Neural progenitor cell (in vitro differentiated cells): ENCODE measurements around the gene NDUFB3. TPM values are rescaled to one million over a fixed set of nuclear protein-coding genes. Genes with fewer than 3 reads are reported as not detected.
A peak's percentile ranks its signal among the peaks of the same experiment; 100 is the strongest.

Source experiments
- DNase-seq: peaks from one replicate; pipeline ENCODE4 v3.0.0-alpha.2; 2016; ENCODE audit warnings: low spot score
- H2AFZ ChIP-seq: fragments of 200-600 bp; sonication (generic); replicated peaks from 2 replicates; pipeline ENCODE4 v1.6.1; 2016; ENCODE audit warnings: antibody characterized with exemption
- H3F3A ChIP-seq: fragments of 200-600 bp; sonication (generic); 2 replicates; pipeline ENCODE4 v1.6.1; 2016; ENCODE audit warnings: antibody characterized with exemption, low read depth
- H3K27ac ChIP-seq: fragments of 200-600 bp; sonication (generic); 2 replicates; pipeline ENCODE4 v1.5.1; 2016; ENCODE audit warnings: mild to moderate bottlenecking
- H3K27me3 ChIP-seq: fragments of 200-600 bp; sonication (generic); 2 replicates; pipeline ENCODE4 v1.6.1; 2016; ENCODE audit warnings: mild to moderate bottlenecking, moderate library complexity
- H3K36me3 ChIP-seq: fragments of 200-600 bp; sonication (generic); 2 replicates; pipeline ENCODE4 v1.5.1; 2016
- H3K4me1 ChIP-seq: fragments of 200-600 bp; sonication (generic); 2 replicates; pipeline ENCODE4 v1.6.1; 2016; ENCODE audit warnings: mixed run types
- H3K4me2 ChIP-seq: fragments of 200-600 bp; sonication (generic); 2 replicates; pipeline ENCODE4 v1.6.1; 2016
- H3K4me3 ChIP-seq: fragments of 200-600 bp; sonication (generic); 2 replicates; pipeline ENCODE4 v1.5.1; 2016
- H3K79me2 ChIP-seq: fragments of 200-600 bp; sonication (generic); 2 replicates; pipeline ENCODE4 v1.6.1; 2016; ENCODE audit warnings: low read depth
- H3K9ac ChIP-seq: fragments of 200-600 bp; sonication (generic); 2 replicates; pipeline ENCODE4 v1.6.1; 2016
- H3K9me3 ChIP-seq: fragments of 200-600 bp; sonication (generic); 2 replicates; pipeline ENCODE4 v1.5.1; 2016; ENCODE audit warnings: low read depth
- H4K20me1 ChIP-seq: fragments of 200-600 bp; sonication (generic); 2 replicates; pipeline ENCODE4 v1.6.1; 2016; ENCODE audit warnings: low read depth
- H3K27ac Mint-ChIP-seq: 3 replicates; pipeline ENCODE4 v1.8.0; 2021; ENCODE audit warnings: mixed read lengths
- H3K27me3 Mint-ChIP-seq: 2 replicates; pipeline ENCODE4 v1.8.0; 2022; ENCODE audit warnings: low read depth, mild to moderate bottlenecking, inconsistent platforms, moderate library complexity, mixed read lengths; ENCODE audit not compliant: insufficient read depth
- H3K36me3 Mint-ChIP-seq: 3 replicates; pipeline ENCODE4 v1.8.0; 2021; ENCODE audit warnings: mixed read lengths
- H3K4me1 Mint-ChIP-seq: 3 replicates; pipeline ENCODE4 v1.8.0; 2021; ENCODE audit warnings: mixed read lengths
- H3K4me3 Mint-ChIP-seq: 3 replicates; pipeline ENCODE4 v1.8.0; 2021; ENCODE audit warnings: mild to moderate bottlenecking, moderate library complexity, mixed read lengths
- H3K9me3 Mint-ChIP-seq: 3 replicates; pipeline ENCODE4 v1.8.0; 2020; ENCODE audit warnings: mixed read lengths
- CTCF ChIP-seq: fragments of 200-600 bp; sonication (generic); IDR thresholded peaks from 2 replicates; pipeline ENCODE4 v1.5.1; 2017; ENCODE audit warnings: antibody characterized with exemption, mild to moderate bottlenecking
- EZH2 ChIP-seq: fragments of 200-600 bp; sonication (generic); IDR thresholded peaks from 2 replicates; pipeline ENCODE4 v1.6.1; 2017; ENCODE audit warnings: antibody characterized with exemption, mild to moderate bottlenecking, moderate library complexity
- EZH2phosphoT487 ChIP-seq: fragments of 200-600 bp; sonication (generic); IDR thresholded peaks from 2 replicates; pipeline ENCODE4 v1.6.1; 2017; ENCODE audit warnings: antibody characterized with exemption
- total RNA-seq: library from RNA; depleted of rRNA; stranded (reverse); fragments of >200 nt; gene quantifications from 2 replicates; pipeline ENCODE4 v1.2.3, GENCODE V29; 2015; ENCODE audit warnings: low replicate concordance

The NDUFB3 gene
- total RNA-seq, 1 donor from 2014 or later = 125 TPM

- Histone ChIP-seq H3K9ac (no peak overlapping the region), H3K4me1 (peaks cover 11% of the 10 kb centered on the region), H3K27ac (no peak overlapping the region), H3K79me2 (no peaks in the 10 kb centered on the region), H3K4me3 (no peak overlapping the region), H3K4me2 (no peak overlapping the region), H2AFZ (no peak overlapping the region), H4K20me1 (no peaks in the 10 kb centered on the region), H3K9me3 (no peaks in the 10 kb centered on the region), H3F3A (no peaks in the 10 kb centered on the region), H3K27me3 (no peaks in the 10 kb centered on the region), H3K36me3 (no peaks in the 10 kb centered on the region)
- Mint-ChIP-seq H3K4me1 (peaks cover 14% of the 10 kb centered on the region), H3K27ac (no peak overlapping the region), H3K9me3 (no peaks in the 10 kb centered on the region), H3K27me3 (peaks cover 4% of the 10 kb centered on the region), H3K4me3 (no peak overlapping the region), H3K36me3 (no peaks in the 10 kb centered on the region)
- TF ChIP-seq EZH2 (no peak), EZH2phosphoT487 (no peak), CTCF (no peak)
- no peak for DNase-seq
Observed at GRCh38 chr2:201128033-201128432, 56.2 kb downstream of the NDUFB3 start.

GRCh38 chr2:201128933-201129505 is 57.2 kb downstream of the NDUFB3 start:
- Histone ChIP-seq H3K27me3 (no peaks in the 10 kb centered on the region), H2AFZ (no peak overlapping the region), H3K9me3 (no peaks in the 10 kb centered on the region), H3F3A (no peaks in the 10 kb centered on the region), H3K4me2 (peak overlapping the region; percentile 31), H3K9ac (no peak overlapping the region), H3K4me1 (peaks cover 6% of the 10 kb centered on the region), H3K79me2 (no peaks in the 10 kb centered on the region), H3K27ac (no peak overlapping the region), H3K4me3 (no peak overlapping the region), H3K36me3 (no peaks in the 10 kb centered on the region), H4K20me1 (no peaks in the 10 kb centered on the region)
- Mint-ChIP-seq H3K36me3 (no peaks in the 10 kb centered on the region), H3K4me1 (peaks cover 10% of the 10 kb centered on the region), H3K27ac (no peak overlapping the region), H3K27me3 (peaks cover 4% of the 10 kb centered on the region), H3K4me3 (no peak overlapping the region), H3K9me3 (no peaks in the 10 kb centered on the region)
- TF ChIP-seq EZH2phosphoT487 (no peak), CTCF (no peak), EZH2 (no peak)
- DNase-seq = no peak

GRCh38 chr2:201130524-201131186 is 58.9 kb downstream of the NDUFB3 start:
- H3K4me2 ChIP-seq = no peak overlapping the region
- peaks cover 6% of the 10 kb centered on the region for H3K4me1 ChIP-seq
- no peak overlapping the region for H3K4me3 ChIP-seq
- H3K9me3 ChIP-seq = no peaks in the 10 kb centered on the region
- TF ChIP-seq EZH2phosphoT487 (no peak), CTCF (no peak), EZH2 (no peak)
- H3K4me1 Mint-ChIP-seq = peaks cover 9% of the 10 kb centered on the region
- H3K27me3 ChIP-seq = no peaks in the 10 kb centered on the region
- H3K79me2 ChIP-seq = no peaks in the 10 kb centered on the region
- no peaks in the 10 kb centered on the region for H3K36me3 Mint-ChIP-seq
- H3K9ac ChIP-seq = no peak overlapping the region
- H3K4me3 Mint-ChIP-seq = no peak overlapping the region
- no peak overlapping the region for H3K27ac Mint-ChIP-seq
- no peaks in the 10 kb centered on the region for H3K27me3 Mint-ChIP-seq
- no peaks in the 10 kb centered on the region for H4K20me1 ChIP-seq
- no peak for DNase-seq
- H3K36me3 ChIP-seq = no peaks in the 10 kb centered on the region
- no peak overlapping the region for H2AFZ ChIP-seq
- H3K27ac ChIP-seq = no peak overlapping the region
- H3F3A ChIP-seq = no peaks in the 10 kb centered on the region
- no peaks in the 10 kb centered on the region for H3K9me3 Mint-ChIP-seq
